ENCODE data around the gene GBGT1. TPM values are rescaled to one million over a fixed set of nuclear protein-coding genes. Genes with fewer than 3 reads are reported as not detected.

GBGT1 gene
- total and polyA plus RNA-seq, 2 donors (not counting 3 experiments of a cell fraction or from before 2014, with no cell fraction given): 35.6 to 56.3 TPM

GRCh38 chr9:133121915-133122550 is 41.7 kb downstream of the GBGT1 start:
- no peak overlapping the region for H2AFZ ChIP-seq (ENCODE audit: low read depth, low read length)
- H3K9me1 ChIP-seq (replicated peaks; ENCODE audit: control insufficient read depth, extremely low read depth, insufficient read depth, low read length): no peaks in the 10 kb centered on the region
- H3K9me3 ChIP-seq (replicated peaks; ENCODE audit: control insufficient read depth, insufficient read depth, low read length): no peaks in the 10 kb centered on the region
- dilution Hi-C loops (cut with MboI; ENCODE audit: extremely low pct_ligation_motif_present, low sequenced_read_pairs): no loop called here
- H3K36me3 ChIP-seq (ENCODE audit: control insufficient read depth in 2 of 2, extremely low read depth in 1 of 2, insufficient read depth in 2 of 2, low read length in 2 of 2): no peaks in the 10 kb centered on the region
- intact Hi-C loops (cut with micrococcal nuclease): loop anchor here (1.0 to 2.0 kb wide), 4 partner anchors 13 to 903 kb away; partner anchors contain the start of gene BRD3OS
- H3K27me3 ChIP-seq (ENCODE audit: control insufficient read depth in 2 of 2, insufficient read depth in 2 of 2, low read length in 2 of 2): no peaks in the 10 kb centered on the region
- CTCF ChIA-PET: interaction anchor here (1.0 to 5.3 kb wide), 4 partner anchors 12 to 27 kb away, joined by 3 to 72 read pairs (median 8); no protein-coding TSS in a partner anchor
- H3K4me2 ChIP-seq (ENCODE audit: insufficient read depth, low read length): no peak overlapping the region
- no peaks in the 10 kb centered on the region for H4K20me1 ChIP-seq (replicated peaks; ENCODE audit: control insufficient read depth, extremely low read depth, insufficient read depth, low read length)
- FAIRE-seq: no peak
- H3K4me3 ChIP-seq (replicated peaks in 1 of 3; ENCODE audit: insufficient read depth in 1 of 3, low read depth in 1 of 3, low read length in 3 of 3): no peak overlapping the region
- peaks cover 37% of the 10 kb centered on the region for H3K4me1 ChIP-seq (ENCODE audit: control insufficient read depth, extremely low read depth, insufficient read depth, low read length)
- no peak overlapping the region for H3K9ac ChIP-seq (replicated peaks; ENCODE audit: extremely low read depth, insufficient read depth, low read length)
- no peak for DNase-seq (ENCODE audit: low read depth, low spot score)
- no TSS peak for BruUV-seq (replicated peaks)
- no peaks in the 10 kb centered on the region for H3K79me2 ChIP-seq (ENCODE audit: control insufficient read depth, insufficient read depth, low read length)
- POLR2A ChIA-PET: no interaction called here
- TF ChIP-seq POLR2AphosphoS5 (IDR thresholded peaks at IDR 0.05; ENCODE audit: insufficient read depth, low read depth, low read length) (no peak), EZH2 (IDR thresholded peaks at IDR 0.05; ENCODE audit: borderline replicate concordance, low read depth, low read length, severe bottlenecking) (no peak), GATA2 (IDR thresholded peaks at IDR 0.05; ENCODE audit: insufficient read depth, insufficient read length, low read depth, low read length) (no peak), FOS (IDR thresholded peaks at IDR 0.05; ENCODE audit: borderline replicate concordance, insufficient read depth, low read length) (no peak), MAX (IDR thresholded peaks at IDR 0.05; ENCODE audit: insufficient read depth, insufficient read length) (no peak), POLR2A (IDR thresholded peaks at IDR 0.05; ENCODE audit: low read depth, low read length) (no peak)
- TF ChIP-seq, protein P1, sequence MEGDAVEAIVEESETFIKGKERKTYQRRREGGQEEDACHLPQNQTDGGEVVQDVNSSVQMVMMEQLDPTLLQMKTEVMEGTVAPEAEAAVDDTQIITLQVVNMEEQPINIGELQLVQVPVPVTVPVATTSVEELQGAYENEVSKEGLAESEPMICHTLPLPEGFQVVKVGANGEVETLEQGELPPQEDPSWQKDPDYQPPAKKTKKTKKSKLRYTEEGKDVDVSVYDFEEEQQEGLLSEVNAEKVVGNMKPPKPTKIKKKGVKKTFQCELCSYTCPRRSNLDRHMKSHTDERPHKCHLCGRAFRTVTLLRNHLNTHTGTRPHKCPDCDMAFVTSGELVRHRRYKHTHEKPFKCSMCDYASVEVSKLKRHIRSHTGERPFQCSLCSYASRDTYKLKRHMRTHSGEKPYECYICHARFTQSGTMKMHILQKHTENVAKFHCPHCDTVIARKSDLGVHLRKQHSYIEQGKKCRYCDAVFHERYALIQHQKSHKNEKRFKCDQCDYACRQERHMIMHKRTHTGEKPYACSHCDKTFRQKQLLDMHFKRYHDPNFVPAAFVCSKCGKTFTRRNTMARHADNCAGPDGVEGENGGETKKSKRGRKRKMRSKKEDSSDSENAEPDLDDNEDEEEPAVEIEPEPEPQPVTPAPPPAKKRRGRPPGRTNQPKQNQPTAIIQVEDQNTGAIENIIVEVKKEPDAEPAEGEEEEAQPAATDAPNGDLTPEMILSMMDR (IDR thresholded peaks at IDR 0.05; ENCODE audit: extremely low read depth in 1 of 2, insufficient read depth in 1 of 2, low read depth in 1 of 2, low read length in 2 of 2): no peak
- H3K27ac ChIP-seq (ENCODE audit: insufficient read depth, low read depth, low read length): no peak overlapping the region

All from endothelial cell of umbilical vein (primary cell).